GM23338 (cell line): ENCODE data around the gene TRIM44. TPM values are rescaled to one million over a fixed set of nuclear protein-coding genes. Genes with fewer than 3 reads are reported as not detected.

Experiments used
- ATAC-seq: fragments of 200-7000 bp; cut with Tn5 transposase; 3 replicates; pipeline ENCODE4 v1.9.1; 2020
- DNase-seq: peaks from one replicate; pipeline ENCODE4 v3.0.0-alpha.2; 2015; ENCODE audit warnings: low spot score
- H2AFZ ChIP-seq: fragments of 200-600 bp; sonication (generic); 2 replicates; pipeline ENCODE4 v1.8.0; 2016; ENCODE audit warnings: antibody characterized with exemption, mild to moderate bottlenecking, moderate library complexity
- H3F3A ChIP-seq: fragments of 200-600 bp; sonication (generic); replicated peaks from 2 replicates; pipeline ENCODE4 v1.8.0; 2017; ENCODE audit warnings: antibody characterized with exemption, mixed run types, low read depth
- H3K27ac ChIP-seq: fragments of 200-600 bp; sonication (generic); 2 replicates; pipeline ENCODE4 v1.6.1; 2016; ENCODE audit warnings: low read depth
- H3K27me3 ChIP-seq: fragments of 200-600 bp; sonication (generic); 2 replicates; pipeline ENCODE4 v1.8.0; 2016; ENCODE audit warnings: mild to moderate bottlenecking, mixed run types, moderate library complexity; ENCODE audit not compliant: insufficient read depth
- H3K36me3 ChIP-seq: fragments of 200-600 bp; sonication (generic); 2 replicates; pipeline ENCODE4 v1.8.0; 2016; ENCODE audit warnings: mild to moderate bottlenecking; ENCODE audit not compliant: insufficient read depth
- H3K4me1 ChIP-seq: fragments of 200-600 bp; sonication (generic); 2 replicates; pipeline ENCODE4 v1.8.0; 2016; ENCODE audit warnings: mild to moderate bottlenecking, moderate library complexity; ENCODE audit not compliant: insufficient read depth
- H3K4me2 ChIP-seq: fragments of 200-600 bp; sonication (generic); 2 replicates; pipeline ENCODE4 v1.7.1; 2017; ENCODE audit warnings: mixed run types
- H3K4me3 ChIP-seq: fragments of 200-600 bp; sonication (generic); 2 replicates; pipeline ENCODE4 v1.6.1; 2016; ENCODE audit warnings: mixed run types
- H3K79me2 ChIP-seq: fragments of 200-600 bp; sonication (generic); replicated peaks from 2 replicates; pipeline ENCODE4 v1.8.0; 2017; ENCODE audit warnings: mild to moderate bottlenecking; ENCODE audit not compliant: insufficient read depth
- H3K9me2 ChIP-seq: fragments of 200-600 bp; sonication (generic); 2 replicates; pipeline ENCODE4 v1.8.0; 2017; ENCODE audit not compliant: insufficient read depth
- H4K20me1 ChIP-seq: fragments of 200-600 bp; sonication (generic); replicated peaks from 2 replicates; pipeline ENCODE4 v1.8.0; 2017; ENCODE audit warnings: mild to moderate bottlenecking; ENCODE audit not compliant: insufficient read depth
- H3K27ac Mint-ChIP-seq: 2 replicates; pipeline ENCODE4 v1.8.0; 2020; ENCODE audit warnings: inconsistent platforms, mild to moderate bottlenecking, moderate library complexity, mixed read lengths
- H3K27me3 Mint-ChIP-seq: 3 replicates; pipeline ENCODE4 v1.8.0; 2022; ENCODE audit warnings: low read depth, mild to moderate bottlenecking, moderate library complexity, mixed read lengths, inconsistent platforms; ENCODE audit not compliant: insufficient read depth, poor library complexity
- H3K36me3 Mint-ChIP-seq: 3 replicates; pipeline ENCODE4 v1.8.0; 2021; ENCODE audit warnings: low read depth, mild to moderate bottlenecking, inconsistent platforms, moderate library complexity, mixed read lengths
- H3K4me1 Mint-ChIP-seq: 3 replicates; pipeline ENCODE4 v1.8.0; 2020; ENCODE audit warnings: mild to moderate bottlenecking, inconsistent platforms, mixed read lengths
- H3K4me3 Mint-ChIP-seq: 3 replicates; pipeline ENCODE4 v1.8.0; 2021; ENCODE audit warnings: moderate library complexity, mild to moderate bottlenecking, inconsistent platforms, mixed read lengths
- H3K9me3 Mint-ChIP-seq: 3 replicates; pipeline ENCODE4 v1.8.0; 2020; ENCODE audit warnings: moderate library complexity, mild to moderate bottlenecking, inconsistent platforms, mixed read lengths
- CREB1 ChIP-seq: fragments of 250-450 bp; sonication (Bioruptor Pico); IDR thresholded peaks from 2 replicates; pipeline ENCODE4 v1.5.0; 2020; ENCODE audit warnings: low read depth, mild to moderate bottlenecking, moderate library complexity
- ETS1 ChIP-seq: IDR thresholded peaks from 2 replicates; pipeline ENCODE4 v1.6.1; 2016; ENCODE audit warnings: antibody characterized with exemption
- EZH2phosphoT487 ChIP-seq: fragments of 200-600 bp; sonication (generic); IDR thresholded peaks from one replicate; pipeline ENCODE4 v1.8.1; 2018; ENCODE audit warnings: antibody characterized with exemption; ENCODE audit not compliant: unreplicated experiment
- JUNB ChIP-seq: IDR thresholded peaks from one replicate; pipeline ENCODE4 v1.6.1; 2016; ENCODE audit warnings: antibody characterized with exemption; ENCODE audit not compliant: unreplicated experiment
- STAT1 ChIP-seq: IDR thresholded peaks from one replicate; pipeline ENCODE4 v1.6.1; 2016; ENCODE audit warnings: antibody characterized with exemption; ENCODE audit not compliant: unreplicated experiment
- ZNF114 ChIP-seq: fragments of 250-450 bp; sonication (Bioruptor Pico); IDR thresholded peaks from 2 replicates; pipeline ENCODE4 v1.5.0; 2020; ENCODE audit warnings: mild to moderate bottlenecking, moderate library complexity
- ZNF331 ChIP-seq: fragments of 250-450 bp; sonication (Bioruptor Pico); IDR thresholded peaks from 2 replicates; pipeline ENCODE4 v1.5.0; 2020; ENCODE audit warnings: low read depth, mild to moderate bottlenecking, moderate library complexity
- ZNF462 ChIP-seq: fragments of 250-450 bp; sonication (Bioruptor Pico); IDR thresholded peaks from 2 replicates; pipeline ENCODE4 v1.5.0; 2020; ENCODE audit warnings: mild to moderate bottlenecking, moderate library complexity
- polyA plus RNA-seq: library from polyadenylated mRNA; unstranded; fragments of >200 nt; fragmentation: Nextera tagmentation; extraction: Ambion mirVana; gene quantifications from 2 replicates; pipeline ENCODE4 v1.2.1, GENCODE V29; 2016
- total RNA-seq: library from RNA; depleted of rRNA; stranded (reverse); fragments of >200 nt; shearing (Covaris generic); gene quantifications from 2 replicates; pipeline ENCODE4 v1.2.3, GENCODE V29; 2014

The TRIM44 gene
- total and polyA plus RNA-seq, 2 experiments from 2014 or later = 10.3 to 10.4 TPM

- TF ChIP-seq STAT1 (no peak), ZNF114 (no peak), EZH2phosphoT487 (no peak), ETS1 (no peak), CREB1 (no peak), ZNF331 (CRISPR knock-in tag) (no peak)
These were observed 135.8 kb downstream of the TRIM44 start (continued) for GRCh38 chr11:35798423-35798822.

GRCh38 chr11:35798983-35799382 lies 136.4 kb downstream of the TRIM44 start:
- Histone ChIP-seq H2AFZ (no peak overlapping the region), H3K36me3 (no peaks in the 10 kb centered on the region), H3K9me2 (no peaks in the 10 kb centered on the region), H3K4me3 (no peak overlapping the region), H3K4me2 (no peak overlapping the region), H3K27ac (no peak overlapping the region), H3K27me3 (no peaks in the 10 kb centered on the region), H3F3A (no peaks in the 10 kb centered on the region), H4K20me1 (no peaks in the 10 kb centered on the region), H3K4me1 (no peaks in the 10 kb centered on the region), H3K79me2 (no peaks in the 10 kb centered on the region)
- Mint-ChIP-seq H3K27ac (no peak overlapping the region), H3K4me1 (0 out of 3 replicates have a peak, but pooled peaks cover 5% of the 10 kb centered on the region), H3K9me3 (peaks cover 3% of the 10 kb centered on the region; the same call in 2 of the 3 replicates), H3K36me3 (peaks cover 6% of the 10 kb centered on the region; the same call in 1 of the 3 replicates), H3K27me3 (no peaks in the 10 kb centered on the region), H3K4me3 (no peak overlapping the region)
- no peak for TF ChIP-seq ZNF462 (CRISPR knock-in tag)
- TF ChIP-seq JUNB = no peak
- DNase-seq = no peak
- ATAC-seq = no peak
